NB4 (cell line): ENCODE results near the gene TMEM164.

Experiments used
- DNase-seq: peaks from one replicate; pipeline ENCODE4 v3.0.0; 2010; ENCODE audit warnings: low read depth
- H3K4me3 ChIP-seq: one replicate; pipeline ENCODE4 v1.5.1; 2011; ENCODE audit warnings: mild to moderate bottlenecking, low read depth, low read length, moderate library complexity
- CTCF ChIP-seq: IDR thresholded peaks from one replicate; pipeline ENCODE4 v1.5.1; 2012; ENCODE audit warnings: low read depth, low read length
- MAX ChIP-seq: IDR thresholded peaks from 2 replicates; pipeline ENCODE4 v1.6.1; 2011; ENCODE audit warnings: low read depth, low read length
- MYC ChIP-seq: IDR thresholded peaks from 2 replicates; pipeline ENCODE4 v1.6.1; 2011; ENCODE audit warnings: low read depth, low read length
- POLR2A ChIP-seq: IDR thresholded peaks from 2 replicates; pipeline ENCODE4 v1.6.1; 2011; ENCODE audit warnings: mild to moderate bottlenecking; ENCODE audit not compliant: insufficient read length; ENCODE audit errors: extremely low read depth

TMEM164 gene

GRCh38 chrX:110081320-110081719 lies 78.4 kb downstream of the TMEM164 start:
- TF ChIP-seq MAX (no peak), POLR2A (no peak), MYC (no peak), CTCF (no peak)
- H3K4me3 ChIP-seq: no peak overlapping the region
- no peak for DNase-seq

GRCh38 chrX:110081740-110082139 lies 78.8 kb downstream of the TMEM164 start:
- no peak for DNase-seq
- H3K4me3 ChIP-seq: no peak overlapping the region
- no peak for TF ChIP-seq MYC
- TF ChIP-seq POLR2A: no peak
- no peak for TF ChIP-seq MAX

- no peak for DNase-seq
- no peak for TF ChIP-seq POLR2A
- TF ChIP-seq MAX: no peak
- TF ChIP-seq MYC: no peak
- no peak for TF ChIP-seq CTCF
- H3K4me3 ChIP-seq: no peak overlapping the region
These were observed 79.2 kb downstream of the TMEM164 start for GRCh38 chrX:110082161-110082560.

GRCh38 chrX:110086162-110086915 lies 83.4 kb downstream of the TMEM164 start:
- DNase-seq: no peak
- TF ChIP-seq CTCF (no peak), POLR2A (no peak), MYC (no peak), MAX (no peak)
- H3K4me3 ChIP-seq: no peak overlapping the region

GRCh38 chrX:110086916-110087484 lies 84.1 kb downstream of the TMEM164 start:
- peak overlapping the region; percentile 21 for H3K4me3 ChIP-seq
- TF ChIP-seq MYC: no peak
- DNase-seq: peak; percentile 84

- peak; percentile 83 for DNase-seq
- no peak; the same call in 1 of the 2 replicates for TF ChIP-seq MYC
- peak; percentile 94 for TF ChIP-seq MAX
- peak overlapping the region; percentile 21 for H3K4me3 ChIP-seq
These were observed 84.8 kb downstream of the TMEM164 start for GRCh38 chrX:110087485-110088356.
